Mucosa of stomach (tissue), 1 donor: ENCODE data around the gene CHIT1.

Source experiments
- H3K27me3 ChIP-seq: one replicate; pipeline ENCODE4 v1.7.0; 2013; ENCODE audit warnings: mild to moderate bottlenecking, low read length; ENCODE audit not compliant: control insufficient read depth, insufficient read depth
- H3K36me3 ChIP-seq: one replicate; pipeline ENCODE4 v1.7.0; 2013; ENCODE audit warnings: low read length; ENCODE audit not compliant: control insufficient read depth, insufficient read depth
- H3K4me1 ChIP-seq: one replicate; pipeline ENCODE4 v1.7.0; 2013; ENCODE audit warnings: mild to moderate bottlenecking, low read length; ENCODE audit not compliant: control insufficient read depth, insufficient read depth
- H3K4me3 ChIP-seq: one replicate; pipeline ENCODE4 v1.7.0; 2013; ENCODE audit warnings: low read length
- H3K9ac ChIP-seq: one replicate; pipeline ENCODE4 v1.7.0; 2013; ENCODE audit warnings: mild to moderate bottlenecking, low read length, moderate library complexity
- H3K9me3 ChIP-seq: one replicate; pipeline ENCODE4 v1.7.0; 2013; ENCODE audit warnings: mild to moderate bottlenecking, low read length, moderate library complexity; ENCODE audit not compliant: control insufficient read depth
- donor health status: Pancreatic carcinoma.

Gene CHIT1

DNA sequence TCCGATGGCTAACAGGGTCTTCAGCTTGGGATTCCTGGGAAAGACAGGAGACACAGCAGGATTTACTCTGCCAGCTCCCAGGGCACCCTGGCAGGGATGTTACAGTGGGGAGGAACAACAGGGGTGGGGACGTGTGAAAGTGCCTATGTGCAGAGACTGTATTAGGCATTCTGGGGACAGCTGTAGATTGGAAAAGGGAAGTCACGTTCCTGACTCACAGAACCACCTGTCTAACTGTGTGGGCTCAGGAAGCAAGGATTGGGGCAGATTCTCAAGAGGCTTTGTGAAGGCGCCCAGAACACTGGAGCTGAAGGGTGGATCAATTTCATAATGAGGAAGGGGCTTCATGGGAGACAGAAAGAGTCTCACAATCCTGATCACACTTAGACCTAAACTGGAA, 4.4 kb downstream of the CHIT1 start:
- Histone ChIP-seq H3K36me3 (no peaks in the 10 kb centered on the region), H3K27me3 (peaks cover 14% of the 10 kb centered on the region), H3K9me3 (no peaks in the 10 kb centered on the region), H3K4me3 (no peak overlapping the region), H3K4me1 (no peaks in the 10 kb centered on the region), H3K9ac (no peak overlapping the region)

DNA sequence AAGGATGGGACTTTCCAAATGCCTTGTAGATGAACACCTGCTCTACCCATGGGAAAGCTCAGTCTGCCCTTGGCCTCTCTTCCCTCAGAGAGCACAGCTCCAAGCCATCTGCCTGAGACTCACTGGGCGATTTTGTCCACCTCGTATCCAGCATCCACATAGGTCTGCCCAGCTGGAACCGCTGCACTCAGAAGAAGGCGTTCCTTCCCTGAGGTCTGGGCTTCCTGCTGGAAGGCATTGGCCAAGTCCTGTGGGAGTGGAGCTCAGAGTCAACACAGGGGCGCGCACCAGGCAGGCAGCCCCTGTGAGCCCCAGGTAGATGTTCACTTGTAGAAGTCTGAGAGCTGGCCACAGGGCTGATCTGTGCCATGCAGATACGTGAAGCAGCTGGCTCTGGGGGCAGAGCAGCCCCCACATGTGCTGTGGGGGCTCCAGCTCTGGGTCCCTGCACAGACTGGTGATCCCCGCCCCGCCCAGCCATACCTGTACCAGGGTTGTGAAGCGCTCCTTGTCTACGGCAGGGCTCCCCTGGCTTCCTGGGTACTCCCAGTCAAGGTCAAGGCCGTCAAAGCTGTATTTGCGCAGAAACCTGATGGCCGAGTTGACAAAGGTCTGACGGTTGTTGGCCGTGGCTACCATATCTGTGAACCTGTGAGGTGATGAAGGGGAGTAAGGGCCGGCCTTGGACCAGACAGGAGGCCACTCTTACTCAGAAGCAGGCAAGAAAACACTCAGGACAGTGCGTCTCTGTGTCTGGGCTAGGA, 6.3 kb downstream of the CHIT1 start:
- H3K36me3 ChIP-seq, result no peaks in the 10 kb centered on the region

DNA sequence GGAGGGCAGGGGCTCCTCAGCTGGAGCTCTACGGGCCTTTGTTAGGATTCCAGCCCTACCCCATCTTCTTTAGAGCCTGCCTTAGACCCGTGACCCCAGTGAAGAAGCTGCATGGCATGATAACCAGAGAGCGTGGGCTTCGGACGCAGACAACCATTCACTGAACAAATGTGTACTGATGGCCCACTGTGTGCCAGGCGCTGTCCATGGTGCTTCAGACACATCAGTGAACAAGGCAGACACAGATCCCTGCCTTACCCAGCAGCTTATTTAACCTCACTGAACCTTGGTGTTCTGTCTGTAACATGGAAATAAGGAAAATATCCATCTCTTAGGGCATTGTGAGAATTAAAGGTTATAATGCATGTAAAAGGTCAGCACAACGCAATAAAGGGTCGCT, 9.5 kb downstream of the CHIT1 start:
- Histone ChIP-seq H3K4me1 (no peaks in the 10 kb centered on the region), H3K27me3 (peaks cover 20% of the 10 kb centered on the region), H3K9ac (no peak overlapping the region), H3K36me3 (no peaks in the 10 kb centered on the region), H3K4me3 (no peak overlapping the region), H3K9me3 (no peaks in the 10 kb centered on the region)

More for the DNA sequence above, 6.3 kb downstream of the CHIT1 start:
- Histone ChIP-seq H3K9me3 (no peaks in the 10 kb centered on the region), H3K9ac (no peak overlapping the region), H3K27me3 (peaks cover 12% of the 10 kb centered on the region), H3K4me3 (no peak overlapping the region), H3K4me1 (no peaks in the 10 kb centered on the region)

DNA sequence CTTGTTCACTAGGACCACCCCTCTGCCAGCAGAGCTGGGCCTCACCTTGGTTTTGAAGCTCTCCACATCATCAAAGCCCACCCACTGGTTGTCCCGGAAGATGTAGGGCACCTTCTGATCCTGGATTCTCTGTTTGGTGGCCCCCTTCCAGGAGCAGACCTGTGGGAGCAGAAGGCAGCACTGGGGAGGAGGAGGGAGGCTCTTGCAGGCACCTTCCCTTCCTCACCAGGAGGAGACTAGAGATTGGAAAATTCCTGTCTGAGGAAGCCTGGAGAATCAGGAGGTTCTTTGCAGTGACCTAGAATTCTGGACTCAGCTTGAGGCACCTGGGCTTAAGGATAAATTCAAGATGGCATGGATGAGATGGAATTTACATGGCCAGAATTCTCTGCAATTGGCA, 10.3 kb downstream of the CHIT1 start:
- H3K27me3 ChIP-seq, result peaks cover 20% of the 10 kb centered on the region
- H3K9ac ChIP-seq, result no peak overlapping the region
- no peaks in the 10 kb centered on the region for H3K9me3 ChIP-seq
- no peaks in the 10 kb centered on the region for H3K36me3 ChIP-seq
- H3K4me1 ChIP-seq, result no peaks in the 10 kb centered on the region
- no peak overlapping the region for H3K4me3 ChIP-seq

DNA sequence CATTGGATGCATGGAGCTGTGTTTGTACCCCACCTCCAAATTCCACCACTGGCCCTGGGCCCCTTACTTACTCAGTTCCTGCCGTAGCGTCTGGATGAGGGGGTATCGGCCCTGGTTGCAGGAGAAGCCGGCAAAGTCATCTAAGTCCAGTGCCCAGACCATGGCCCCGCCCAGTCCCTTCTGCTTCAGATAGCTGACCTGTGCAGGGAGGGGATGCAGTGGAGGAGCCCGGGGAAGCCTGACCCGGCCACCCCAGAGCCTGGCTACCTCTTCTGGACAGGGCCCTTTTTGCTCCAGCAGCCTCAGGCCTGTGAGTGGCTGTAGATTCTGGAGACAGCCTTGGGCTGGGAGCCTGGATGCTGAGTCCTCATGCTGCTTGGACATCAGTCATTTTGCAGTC, 11.8 kb downstream of the CHIT1 start:
- Histone ChIP-seq H3K9ac (no peak overlapping the region), H3K4me3 (no peak overlapping the region), H3K9me3 (no peaks in the 10 kb centered on the region)

DNA sequence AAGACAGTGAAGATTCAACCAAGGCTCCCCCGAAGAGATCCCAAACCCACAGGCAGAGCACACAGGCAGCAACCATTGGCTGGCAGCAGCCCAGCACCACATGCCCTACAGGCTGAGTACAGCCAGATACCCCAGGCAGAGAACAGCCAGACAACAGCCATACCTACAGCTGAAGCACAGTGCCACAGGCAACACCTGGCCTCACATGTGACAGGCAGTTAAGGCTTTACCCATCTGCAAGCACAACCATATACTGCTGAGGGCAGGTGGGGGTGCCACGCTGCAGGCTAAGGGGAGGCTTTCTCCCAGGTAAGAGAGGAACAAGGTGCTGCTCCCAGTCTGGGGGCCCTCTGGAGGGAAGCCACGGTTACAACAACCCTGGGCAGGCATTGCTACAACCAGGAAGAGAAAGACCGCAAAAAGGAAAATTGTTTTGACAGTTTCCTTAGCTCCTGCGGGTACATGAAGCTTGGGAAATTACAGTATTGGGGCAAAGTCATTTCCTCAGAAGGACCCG, 12.3 kb downstream of the CHIT1 start:
- H3K27me3 ChIP-seq, result peaks cover 13% of the 10 kb centered on the region
- no peak overlapping the region for H3K4me3 ChIP-seq
- H3K9ac ChIP-seq, result no peak overlapping the region
- H3K4me1 ChIP-seq, result no peaks in the 10 kb centered on the region
- H3K36me3 ChIP-seq, result no peaks in the 10 kb centered on the region
- no peaks in the 10 kb centered on the region for H3K9me3 ChIP-seq

More for the DNA sequence above, 11.8 kb downstream of the CHIT1 start:
- Histone ChIP-seq H3K4me1 (no peaks in the 10 kb centered on the region), H3K27me3 (peaks cover 13% of the 10 kb centered on the region), H3K36me3 (no peaks in the 10 kb centered on the region)

DNA sequence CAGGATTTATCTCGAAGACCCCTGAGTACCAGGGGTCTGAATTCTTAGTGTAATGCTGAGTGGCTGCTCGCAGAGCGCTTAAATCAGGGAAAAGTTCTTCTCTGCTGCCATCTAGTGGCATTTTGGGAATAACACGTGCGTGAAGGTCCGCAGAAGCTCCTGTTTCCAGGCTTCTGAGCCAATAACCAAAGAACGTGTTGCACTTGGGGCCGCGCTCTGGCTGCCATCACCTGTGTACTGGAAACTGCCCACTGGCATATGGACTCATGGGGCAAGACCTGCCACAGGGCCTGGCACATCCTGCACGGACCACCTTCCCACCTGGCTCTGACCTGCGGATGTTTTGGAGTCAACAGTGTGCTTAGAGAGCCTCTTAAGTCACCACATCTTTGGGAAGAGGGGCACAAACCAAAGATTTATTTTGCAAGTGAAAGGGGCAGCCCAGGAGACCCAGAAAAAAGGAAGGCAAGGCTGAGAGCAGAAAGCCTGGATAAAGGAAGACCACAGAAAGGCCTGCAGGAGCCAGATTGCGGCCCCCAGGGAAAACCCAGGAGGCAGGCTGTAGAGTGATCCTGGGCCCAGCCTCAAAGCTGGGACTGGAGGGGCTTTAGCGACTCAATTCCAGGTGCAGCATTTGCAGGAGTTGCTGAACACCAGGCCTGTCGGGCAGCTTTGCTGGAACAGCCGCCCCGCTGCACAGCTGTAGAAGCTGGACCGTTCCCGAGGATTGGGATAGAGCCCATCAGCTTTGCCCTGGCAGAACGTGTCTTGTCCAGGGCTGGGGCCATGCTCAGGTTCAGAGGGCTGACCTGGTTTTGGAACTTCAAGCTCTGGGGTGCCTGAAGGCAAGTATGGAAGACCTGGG, 13.0 kb downstream of the CHIT1 start:
- Histone ChIP-seq H3K4me1 (no peaks in the 10 kb centered on the region), H3K36me3 (no peaks in the 10 kb centered on the region), H3K4me3 (no peak overlapping the region), H3K27me3 (peaks cover 13% of the 10 kb centered on the region), H3K9ac (no peak overlapping the region), H3K9me3 (no peaks in the 10 kb centered on the region)

DNA sequence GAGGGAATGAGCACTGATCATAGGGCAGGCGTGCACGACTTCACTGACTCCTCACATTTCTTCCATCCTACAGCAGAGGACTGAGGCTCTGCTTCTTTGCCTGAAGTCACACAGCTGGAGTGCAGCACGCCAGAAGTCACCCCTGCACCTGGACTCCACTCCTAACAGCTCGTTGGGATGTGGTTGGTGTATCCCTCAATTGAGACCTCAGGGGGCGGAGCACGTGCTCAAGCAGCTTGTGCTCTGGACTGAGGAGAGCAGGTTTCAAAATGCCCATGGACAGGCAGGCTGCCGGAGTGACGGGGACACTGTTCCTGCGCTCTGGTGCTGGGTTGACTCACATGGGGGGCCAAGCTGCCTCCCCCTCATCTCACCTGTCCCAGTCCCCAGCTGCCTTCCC, 13.9 kb downstream of the CHIT1 start:
- H3K9me3 ChIP-seq, result no peaks in the 10 kb centered on the region
- no peak overlapping the region for H3K9ac ChIP-seq
- no peaks in the 10 kb centered on the region for H3K36me3 ChIP-seq
- H3K27me3 ChIP-seq, result peaks cover 13% of the 10 kb centered on the region
- no peak overlapping the region for H3K4me3 ChIP-seq
- no peaks in the 10 kb centered on the region for H3K4me1 ChIP-seq

DNA sequence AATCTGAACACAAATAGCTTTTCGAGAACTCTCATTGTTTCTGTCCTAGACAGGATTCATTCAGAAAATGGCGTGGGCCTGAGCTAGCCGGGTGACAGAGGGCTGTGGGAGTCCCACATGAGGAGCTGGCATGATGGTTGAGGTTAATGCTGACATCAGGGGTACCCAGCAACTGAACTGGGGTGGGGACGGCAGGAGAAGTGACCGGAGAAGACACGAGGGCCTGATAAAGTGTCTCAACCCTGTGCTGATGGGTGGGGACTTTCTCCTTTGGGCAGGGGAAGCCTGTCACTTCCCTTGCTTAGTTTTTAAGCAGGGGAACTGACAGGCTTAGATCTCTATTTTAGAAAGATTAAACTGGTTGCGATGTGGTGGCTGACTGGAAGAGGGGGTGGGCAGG, 14.6 kb downstream of the CHIT1 start:
- H3K9ac ChIP-seq, result no peak overlapping the region
- no peaks in the 10 kb centered on the region for H3K4me1 ChIP-seq
- H3K4me3 ChIP-seq, result no peak overlapping the region
- H3K9me3 ChIP-seq, result no peaks in the 10 kb centered on the region
- H3K36me3 ChIP-seq, result no peaks in the 10 kb centered on the region
- peaks cover 13% of the 10 kb centered on the region for H3K27me3 ChIP-seq

DNA sequence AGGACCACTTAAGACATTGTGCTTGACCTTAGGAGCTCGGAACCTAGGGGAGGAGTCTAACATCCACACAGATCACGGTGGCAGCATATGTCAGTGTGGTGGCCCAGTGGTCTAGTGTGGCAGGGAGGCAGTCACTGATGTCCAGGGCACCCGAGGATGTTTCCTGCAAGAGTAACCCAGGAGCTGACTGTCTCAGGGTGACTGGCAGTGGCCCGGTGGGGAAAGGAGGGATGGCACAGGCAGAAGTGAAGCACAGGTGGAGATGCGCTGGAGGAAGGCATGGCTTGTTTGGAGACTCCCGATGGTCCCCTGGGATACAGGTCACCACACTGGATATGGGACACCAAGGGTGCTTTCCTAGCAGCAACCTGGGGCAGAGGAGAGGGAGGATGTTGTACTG, 16.3 kb downstream of the CHIT1 start:
- no peak overlapping the region for H3K4me3 ChIP-seq
- no peaks in the 10 kb centered on the region for H3K9me3 ChIP-seq
- H3K9ac ChIP-seq, result no peak overlapping the region

DNA sequence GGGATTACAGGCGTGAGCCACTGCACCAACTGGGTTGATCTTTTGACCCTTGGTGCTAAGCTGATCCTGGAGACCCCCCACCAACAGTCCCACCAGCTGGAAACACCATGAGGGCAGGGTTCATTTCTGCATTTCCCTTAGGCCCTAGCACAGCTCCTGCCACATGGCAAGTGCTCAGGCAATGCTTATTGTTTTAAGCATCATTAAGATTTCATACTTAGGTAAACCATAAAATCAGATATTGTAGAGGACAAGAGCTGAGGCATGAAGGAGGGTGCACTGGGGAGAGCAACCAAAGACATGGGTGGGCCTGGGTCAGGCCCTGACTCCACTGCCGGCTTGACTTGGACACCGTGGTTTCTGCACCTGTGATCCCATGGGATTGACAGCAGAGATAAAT, 17.7 kb downstream of the CHIT1 start:
- H3K27me3 ChIP-seq, result peaks cover 7% of the 10 kb centered on the region
- H3K4me3 ChIP-seq, result no peak overlapping the region
- no peaks in the 10 kb centered on the region for H3K4me1 ChIP-seq
- H3K9me3 ChIP-seq, result no peaks in the 10 kb centered on the region
- H3K36me3 ChIP-seq, result no peaks in the 10 kb centered on the region
- H3K9ac ChIP-seq, result no peak overlapping the region

More for the DNA sequence above, 16.3 kb downstream of the CHIT1 start:
- no peaks in the 10 kb centered on the region for H3K4me1 ChIP-seq
- H3K36me3 ChIP-seq, result no peaks in the 10 kb centered on the region
- H3K27me3 ChIP-seq, result peaks cover 13% of the 10 kb centered on the region

DNA sequence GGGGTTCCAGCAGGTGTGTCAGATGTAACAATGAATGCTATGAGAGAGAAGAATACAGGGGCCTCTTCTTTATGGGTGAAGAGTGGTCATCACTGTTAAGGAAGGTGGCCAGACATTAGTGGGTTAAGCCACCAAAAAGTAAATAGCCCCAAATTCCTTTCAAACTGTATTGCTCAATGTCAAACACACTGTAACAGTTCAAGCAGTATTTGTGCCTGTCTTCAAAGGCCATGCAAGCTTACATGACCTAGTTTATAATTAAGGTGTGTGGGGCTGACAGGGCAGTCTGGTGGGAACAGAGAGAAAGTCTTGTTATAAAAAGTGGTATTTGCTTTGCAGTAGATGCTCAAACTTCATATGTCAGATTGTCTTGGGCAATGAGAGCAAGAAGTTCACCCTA, 18.5 kb downstream of the CHIT1 start:
- no peaks in the 10 kb centered on the region for H3K9me3 ChIP-seq
- no peak overlapping the region for H3K9ac ChIP-seq
- H3K27me3 ChIP-seq, result peaks cover 3% of the 10 kb centered on the region
- no peak overlapping the region for H3K4me3 ChIP-seq
- no peaks in the 10 kb centered on the region for H3K36me3 ChIP-seq
- H3K4me1 ChIP-seq, result no peaks in the 10 kb centered on the region
